Raji (cell line): Measurements from ENCODE around the gene PAPSS2.

Source experiments
- POLR2A ChIP-seq: IDR thresholded peaks from 2 replicates; pipeline ENCODE4 v1.6.1; 2011; ENCODE audit warnings: low read depth, low read length, control low read depth; ENCODE audit not compliant: insufficient read depth

PAPSS2 gene

GRCh38 chr10:87705339-87705738, 45.7 kb downstream of the PAPSS2 start:
- TF ChIP-seq POLR2A = no peak

GRCh38 chr10:87706731-87707130, 47.1 kb downstream of the PAPSS2 start:
- no peak for TF ChIP-seq POLR2A

GRCh38 chr10:87707254-87707653, 47.6 kb downstream of the PAPSS2 start:
- no peak for TF ChIP-seq POLR2A

- no peak for TF ChIP-seq POLR2A
Observed at GRCh38 chr10:87712913-87713616, 53.4 kb downstream of the PAPSS2 start.

- TF ChIP-seq POLR2A = no peak
Observed at GRCh38 chr10:87713707-87714106, 54.0 kb downstream of the PAPSS2 start.

- no peak for TF ChIP-seq POLR2A
Observed at GRCh38 chr10:87715552-87716347, 56.1 kb downstream of the PAPSS2 start.

GRCh38 chr10:87716348-87716670, 56.6 kb downstream of the PAPSS2 start:
- no peak for TF ChIP-seq POLR2A

GRCh38 chr10:87720665-87721064, 61.0 kb downstream of the PAPSS2 start:
- no peak for TF ChIP-seq POLR2A

- no peak for TF ChIP-seq POLR2A
Observed at GRCh38 chr10:87721781-87722180, 62.1 kb downstream of the PAPSS2 start.

GRCh38 chr10:87722716-87723115, 63.0 kb downstream of the PAPSS2 start:
- no peak for TF ChIP-seq POLR2A

GRCh38 chr10:87723500-87723899, 63.8 kb downstream of the PAPSS2 start:
- no peak for TF ChIP-seq POLR2A

GRCh38 chr10:87724789-87725188, 65.1 kb downstream of the PAPSS2 start:
- TF ChIP-seq POLR2A = no peak

- no peak for TF ChIP-seq POLR2A
Observed at GRCh38 chr10:87729940-87730339, 70.3 kb downstream of the PAPSS2 start.

GRCh38 chr10:87733081-87733480, 73.4 kb downstream of the PAPSS2 start:
- TF ChIP-seq POLR2A = no peak

GRCh38 chr10:87734987-87735827, 75.5 kb downstream of the PAPSS2 start:
- TF ChIP-seq POLR2A = no peak

GRCh38 chr10:87739703-87740102, 80.0 kb downstream of the PAPSS2 start:
- no peak for TF ChIP-seq POLR2A
